ENCODE results near the gene CLEC4E. TPM values are rescaled to one million over a fixed set of nuclear protein-coding genes. Genes with fewer than 3 reads are reported as not detected.

CLEC4E gene
- total RNA-seq, 4 donors from 2014 or later: 0.42 to 1.6 (median 0.81) TPM

- no peak overlapping the region for H3K4me3 ChIP-seq (ENCODE audit: low read depth, poor library complexity, severe bottlenecking)
- 67 to 69% methylated on average over 7 of the region's 7 CpGs for WGBS, 2 donors
- intact Hi-C loops (cut with DNase I; ENCODE audit: low total_unique reads): no loop called here
- TF ChIP-seq POLR2A (IDR thresholded peaks at IDR 0.05): no peak
- no peak for TF ChIP-seq CTCF (IDR thresholded peaks at IDR 0.05)
- no peak for DNase-seq (ENCODE audit: low spot score in 2 of 2)
These were observed 8.7 kb downstream of the CLEC4E start for GRCh38 chr12:8532045-8532444.

- 75 to 80% methylated on average over 27 to 29 of the region's 30 CpGs for WGBS, 2 donors
- TF ChIP-seq CTCF (IDR thresholded peaks at IDR 0.05): no peak
- TF ChIP-seq POLR2A (IDR thresholded peaks at IDR 0.05): no peak
- intact Hi-C loops (cut with DNase I; ENCODE audit: low total_unique reads): no loop called here
- no peak for DNase-seq (ENCODE audit: low spot score in 2 of 2)
- H3K4me3 ChIP-seq (ENCODE audit: low read depth, poor library complexity, severe bottlenecking): no peak overlapping the region
These were observed 13.2 kb downstream of the CLEC4E start for GRCh38 chr12:8527250-8528130.

GRCh38 chr12:8519171-8519570, 21.5 kb downstream of the CLEC4E start:
- DNase-seq (ENCODE audit: low spot score in 2 of 2): no peak
- WGBS, 2 donors: 63 to 73% methylated on average over 4 of the region's 4 CpGs
- no peak overlapping the region for H3K4me3 ChIP-seq (ENCODE audit: low read depth, poor library complexity, severe bottlenecking)
- intact Hi-C loops (cut with DNase I; ENCODE audit: low total_unique reads): no loop called here
- TF ChIP-seq CTCF (IDR thresholded peaks at IDR 0.05): no peak
- TF ChIP-seq POLR2A (IDR thresholded peaks at IDR 0.05): no peak

- TF ChIP-seq CTCF (IDR thresholded peaks at IDR 0.05): no peak
- intact Hi-C loops (cut with DNase I; ENCODE audit: low total_unique reads): no loop called here
These were observed 22.7 kb downstream of the CLEC4E start for GRCh38 chr12:8517971-8518370.

GRCh38 chr12:8513256-8513655, 27.4 kb downstream of the CLEC4E start, which contains the start of gene CLEC4D:
Gene CLEC4D (plus strand): TSS chr12:8513503. CDS start chr12:8513733, 230 bp downstream.
- TF ChIP-seq CTCF (IDR thresholded peaks at IDR 0.05) (no peak), POLR2A (IDR thresholded peaks at IDR 0.05) (no peak)
- intact Hi-C loops (cut with DNase I; ENCODE audit: low total_unique reads): no loop called here
- no peak within 1 kb of the TSS for H3K4me3 ChIP-seq (ENCODE audit: low read depth, poor library complexity, severe bottlenecking)
- 74 to 75% methylated on average over 4 of the region's 4 CpGs for WGBS, 2 donors
- DNase-seq (ENCODE audit: low spot score in 2 of 2): no peak

More at GRCh38 chr12:8517971-8518370, 22.7 kb downstream of the CLEC4E start:
- 53 to 57% methylated on average over 2 of the region's 2 CpGs for WGBS, 2 donors
- DNase-seq (ENCODE audit: low spot score in 2 of 2): no peak
- H3K4me3 ChIP-seq (ENCODE audit: low read depth, poor library complexity, severe bottlenecking): no peak overlapping the region
